Right lobe of liver (tissue), 4 donors: ENCODE data around the gene NOL4.

Source experiments
- CTCF ChIP-seq, 4 donors: fragments of 200-600 bp in 3 of 4; fragments of 450-650 bp in 1 of 4; IDR thresholded peaks; one replicate each; pipeline versions ENCODE4 v1.5.1 to v1.8.0; 2016 to 2022; ENCODE audit warnings: antibody characterized with exemption in 4 of 4, mild to moderate bottlenecking in 2 of 4
- POLR2A ChIP-seq: fragments of 450-650 bp; IDR thresholded peaks from one replicate; pipeline ENCODE4 v1.6.1; 2017; ENCODE audit warnings: antibody characterized with exemption, mild to moderate bottlenecking
- donor health status: DM: no; HTN: no; CAD: no.
- donor health status: DM: no; HTN: no; CAD: no.
- donor health status: DM: no; HTN: yes; CAD: no.

GRCh38 chr18:34222307-34223163, 2.2 kb downstream of the NOL4 start:
- TF ChIP-seq CTCF (IDR thresholded peaks at IDR 0.05) (no peak), POLR2A (no peak)
